GM23248 (cell line): ENCODE measurements around the gene R3HDM4. TPM values are rescaled to one million over a fixed set of nuclear protein-coding genes. Genes with fewer than 3 reads are reported as not detected.

Experiments
- DNase-seq: peaks from one replicate; pipeline ENCODE4 v3.0.0-alpha.2; 2015
- H2AFZ ChIP-seq: fragments of 200-600 bp; sonication (generic); 2 replicates; pipeline ENCODE4 v1.6.1; 2016; ENCODE audit warnings: antibody characterized with exemption
- H3F3A ChIP-seq: fragments of 200-600 bp; sonication (generic); 2 replicates; pipeline ENCODE4 v1.6.1; 2016; ENCODE audit warnings: mild to moderate bottlenecking, antibody characterized with exemption, mixed run types; ENCODE audit not compliant: insufficient read depth
- H3K27ac ChIP-seq: fragments of 200-600 bp; sonication (generic); 2 replicates; pipeline ENCODE4 v1.5.1; 2016; ENCODE audit warnings: mild to moderate bottlenecking
- H3K27me3 ChIP-seq: fragments of 200-600 bp; sonication (generic); replicated peaks from 2 replicates; pipeline ENCODE4 v1.6.1; 2016; ENCODE audit warnings: mild to moderate bottlenecking; ENCODE audit not compliant: insufficient read depth
- H3K36me3 ChIP-seq: fragments of 200-600 bp; sonication (generic); 2 replicates; pipeline ENCODE4 v1.6.1; 2016; ENCODE audit warnings: low read depth, mild to moderate bottlenecking
- H3K4me1 ChIP-seq: fragments of 200-600 bp; sonication (generic); 2 replicates; pipeline ENCODE4 v1.6.1; 2016; ENCODE audit warnings: mild to moderate bottlenecking; ENCODE audit not compliant: insufficient read depth
- H3K4me2 ChIP-seq: fragments of 200-600 bp; sonication (generic); one replicate; pipeline ENCODE4 v1.6.1; 2016; ENCODE audit warnings: mild to moderate bottlenecking; ENCODE audit not compliant: unreplicated experiment
- H3K4me3 ChIP-seq: fragments of 200-600 bp; sonication (generic); 2 replicates; pipeline ENCODE4 v1.5.1; 2016; ENCODE audit warnings: mild to moderate bottlenecking
- H3K79me2 ChIP-seq: fragments of 200-600 bp; sonication (generic); 2 replicates; pipeline ENCODE4 v1.6.1; 2016; ENCODE audit warnings: mild to moderate bottlenecking; ENCODE audit not compliant: insufficient read depth
- H3K9ac ChIP-seq: fragments of 200-600 bp; sonication (generic); 2 replicates; pipeline ENCODE4 v1.6.1; 2016; ENCODE audit warnings: mild to moderate bottlenecking
- H3K9me2 ChIP-seq: fragments of 200-600 bp; sonication (generic); 2 replicates; pipeline ENCODE4 v1.6.1; 2016; ENCODE audit warnings: mixed run types, mild to moderate bottlenecking, moderate library complexity; ENCODE audit not compliant: insufficient read depth
- H3K9me3 ChIP-seq: fragments of 200-600 bp; sonication (generic); one replicate; pipeline ENCODE4 v1.6.1; 2017; ENCODE audit warnings: low read depth
- H4K20me1 ChIP-seq: fragments of 200-600 bp; sonication (generic); 2 replicates; pipeline ENCODE4 v1.6.0; 2016; ENCODE audit not compliant: insufficient read depth
- EZH2 ChIP-seq: fragments of 200-600 bp; sonication (generic); IDR thresholded peaks from 2 replicates; pipeline ENCODE4 v1.6.1; 2018; ENCODE audit warnings: antibody characterized with exemption, mild to moderate bottlenecking; ENCODE audit not compliant: insufficient read depth, poor library complexity, severe bottlenecking
- EZH2phosphoT487 ChIP-seq: fragments of 200-600 bp; sonication (generic); IDR thresholded peaks from 2 replicates; pipeline ENCODE4 v1.6.1; 2018; ENCODE audit warnings: antibody characterized with exemption, moderate library complexity, mild to moderate bottlenecking, low read depth; ENCODE audit not compliant: insufficient read depth
- WGBS, 2 experiments: methylation state at CpG; one replicate each; pipeline ENCODE4 v1.1.6; 2015 to 2017; ENCODE audit warnings: low lambda C conversion rate in 2 of 2, low coverage in 1 of 2; ENCODE audit errors: missing lambda C conversion rate in 2 of 2; 5-methylcytosine and 5-hydroxymethylcytosine counted together
- in situ Hi-C: fragments of 300-500 bp; cut with MboI; formaldehyde crosslinking; loops from 2 replicates; pipeline ENCODE4 v1.15.0; 2020
- polyA plus RNA-seq: library from polyadenylated mRNA; unstranded; fragments of >200 nt; fragmentation: Nextera tagmentation; extraction: Ambion mirVana; gene quantifications from 2 replicates; pipeline ENCODE4 v1.2.1, GENCODE V29; 2016
- total RNA-seq: library from RNA; depleted of rRNA; stranded (reverse); fragments of >200 nt; shearing (Covaris generic); gene quantifications from 2 replicates; pipeline ENCODE4 v1.2.3, GENCODE V29; 2014

Gene R3HDM4
- total and polyA plus RNA-seq, 2 experiments from 2014 or later: 50.9 to 52.7 TPM

DNA sequence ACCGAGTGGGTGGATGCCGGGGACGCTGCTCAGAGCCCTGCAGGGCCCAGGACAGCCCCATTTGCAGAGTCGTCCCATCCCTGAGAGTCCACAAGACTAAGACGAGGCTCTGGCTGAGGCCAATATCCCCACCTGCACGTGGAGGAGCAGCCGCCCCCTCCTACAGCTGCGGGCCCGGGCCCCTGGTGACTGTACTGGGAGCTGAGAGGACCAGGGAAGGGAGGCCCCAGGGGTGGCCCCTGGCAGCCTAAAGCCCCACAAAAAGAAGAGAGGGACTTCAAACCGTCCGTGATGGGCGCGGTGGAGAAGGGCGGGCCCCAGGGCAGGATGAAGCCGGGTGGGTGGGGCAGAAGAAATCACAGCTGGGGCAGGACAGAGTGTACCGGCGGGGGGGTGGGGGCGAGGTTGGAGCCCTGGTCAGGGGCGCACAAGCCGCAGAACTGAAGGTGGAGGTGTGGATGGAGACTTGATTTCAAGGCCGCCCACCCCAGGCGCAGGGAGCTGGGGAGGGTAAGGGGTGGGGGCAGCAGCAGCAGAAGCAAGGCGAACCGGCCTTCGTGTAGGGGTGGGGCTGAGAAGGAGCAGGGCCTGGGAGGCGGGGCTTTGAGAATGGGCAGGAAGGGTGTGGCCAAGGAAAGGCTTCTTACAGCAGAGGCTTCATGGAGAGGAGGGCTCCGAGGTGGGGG is 40.6 kb downstream of the R3HDM4 start:
- Histone ChIP-seq H3K4me3 (no peak overlapping the region), H3K27ac (no peak overlapping the region), H3K9me2 (no peaks in the 10 kb centered on the region), H3K36me3 (no peaks in the 10 kb centered on the region), H2AFZ (no peak overlapping the region), H3K79me2 (no peaks in the 10 kb centered on the region), H3F3A (peaks cover 6% of the 10 kb centered on the region; the same call in 1 of the 2 replicates), H3K27me3 (no peaks in the 10 kb centered on the region), H3K9me3 (no peaks in the 10 kb centered on the region), H3K9ac (no peak overlapping the region), H3K4me2 (no peak overlapping the region), H4K20me1 (no peaks in the 10 kb centered on the region), H3K4me1 (peaks cover 14% of the 10 kb centered on the region)
- 71 to 72% methylated on average over 9 to 26 of the region's 27 CpGs for WGBS, 2 experiments
- TF ChIP-seq EZH2: no peak
- no peak for TF ChIP-seq EZH2phosphoT487
- in situ Hi-C loops: no loop called here
- DNase-seq: peak; percentile 72

DNA sequence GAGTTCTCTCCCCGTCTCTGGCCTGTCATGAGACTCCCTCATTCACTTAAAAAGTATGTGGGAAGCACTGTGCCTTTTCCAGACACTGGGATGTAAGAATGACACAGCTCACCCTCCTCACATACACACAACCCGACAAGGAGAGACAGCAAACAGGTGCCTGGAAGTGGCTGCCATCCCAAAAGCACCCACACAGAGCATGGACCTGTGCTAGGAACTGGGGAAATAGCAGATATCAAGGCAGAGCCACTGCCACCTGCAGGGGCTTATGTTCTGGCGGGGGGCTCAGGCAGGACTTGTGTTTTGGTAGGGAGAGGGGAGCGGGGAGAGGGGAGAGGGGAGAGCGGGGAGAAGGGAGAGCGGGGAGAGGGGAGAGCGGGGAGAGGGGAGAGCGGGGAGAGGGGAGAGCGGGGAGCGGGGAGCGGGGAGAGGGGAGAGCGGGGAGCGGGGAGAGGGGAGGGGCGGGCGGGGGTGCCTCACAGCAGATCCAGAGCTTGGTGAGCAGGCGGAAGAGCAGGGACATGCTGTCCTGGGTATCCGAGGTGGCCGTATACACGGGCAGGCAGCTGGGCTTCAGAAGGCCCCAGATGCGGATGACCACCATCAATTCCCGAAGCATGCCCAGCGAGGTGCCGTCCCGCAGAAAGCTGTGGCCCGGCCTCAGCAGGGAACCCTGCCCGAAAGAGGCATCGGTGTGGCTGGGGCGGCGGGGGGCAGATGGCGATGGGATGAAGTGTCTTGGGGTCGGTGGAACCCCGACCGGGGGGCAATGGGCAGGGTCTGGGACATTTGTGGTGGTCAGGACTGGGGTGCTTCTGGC is 41.4 kb downstream of the R3HDM4 start:
- H3K27me3 ChIP-seq: no peaks in the 10 kb centered on the region
- H3K79me2 ChIP-seq: no peaks in the 10 kb centered on the region
- peaks cover 6% of the 10 kb centered on the region; the same call in 1 of the 2 replicates for H3F3A ChIP-seq
- H3K4me1 ChIP-seq: peaks cover 14% of the 10 kb centered on the region
- DNase-seq: no peak
- H4K20me1 ChIP-seq: no peaks in the 10 kb centered on the region
- in situ Hi-C loops: no loop called here
- H3K4me3 ChIP-seq: no peak overlapping the region
- no peaks in the 10 kb centered on the region for H3K9me3 ChIP-seq
- TF ChIP-seq EZH2: no peak
- no peak for TF ChIP-seq EZH2phosphoT487
- no peaks in the 10 kb centered on the region for H3K36me3 ChIP-seq
- 86 to 89% methylated on average over 23 to 33 of the region's 33 CpGs for WGBS, 2 experiments
- no peak overlapping the region for H3K4me2 ChIP-seq
- no peaks in the 10 kb centered on the region for H3K9me2 ChIP-seq
- no peak overlapping the region for H2AFZ ChIP-seq
- no peak overlapping the region for H3K9ac ChIP-seq
- H3K27ac ChIP-seq: no peak overlapping the region

DNA sequence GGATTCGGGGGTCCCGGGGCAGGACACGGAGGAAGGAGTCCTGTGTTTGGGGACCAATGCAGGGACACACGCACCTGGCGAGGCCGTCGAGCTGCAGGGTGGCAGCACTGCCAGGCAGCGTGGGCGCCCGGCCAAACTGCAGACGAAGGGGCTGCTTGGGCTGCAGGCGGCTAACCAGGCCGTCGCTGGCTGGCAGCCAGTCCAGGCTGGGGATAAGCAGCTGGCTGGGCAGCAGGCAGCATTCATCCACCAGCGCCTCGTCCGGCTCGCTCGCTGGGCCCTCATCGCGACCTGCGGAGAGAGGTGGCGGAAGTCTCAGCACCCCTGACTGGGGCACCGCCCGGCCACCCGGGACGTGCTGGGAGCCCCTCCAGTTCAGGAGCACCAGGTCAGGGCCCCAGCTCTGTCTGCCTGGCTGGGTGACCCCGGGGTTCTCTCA is 42.0 kb downstream of the R3HDM4 start:
- no peaks in the 10 kb centered on the region for H3K9me2 ChIP-seq
- H2AFZ ChIP-seq: no peak overlapping the region
- H3K27ac ChIP-seq: no peak overlapping the region
- no peak overlapping the region for H3K9ac ChIP-seq
- H3K27me3 ChIP-seq: no peaks in the 10 kb centered on the region
- no peak overlapping the region for H3K4me3 ChIP-seq
- no peaks in the 10 kb centered on the region for H3K79me2 ChIP-seq
- H3K36me3 ChIP-seq: no peaks in the 10 kb centered on the region
- TF ChIP-seq EZH2: no peak
- TF ChIP-seq EZH2phosphoT487: no peak
- H3K4me1 ChIP-seq: peaks cover 14% of the 10 kb centered on the region
- H3K9me3 ChIP-seq: no peaks in the 10 kb centered on the region
- 83% methylated on average over 9 to 28 of the region's 28 CpGs for WGBS, 2 experiments
- H3F3A ChIP-seq: peaks cover 6% of the 10 kb centered on the region; the same call in 1 of the 2 replicates
- no peaks in the 10 kb centered on the region for H4K20me1 ChIP-seq
- H3K4me2 ChIP-seq: no peak overlapping the region
- in situ Hi-C loops: no loop called here
- no peak for DNase-seq

DNA sequence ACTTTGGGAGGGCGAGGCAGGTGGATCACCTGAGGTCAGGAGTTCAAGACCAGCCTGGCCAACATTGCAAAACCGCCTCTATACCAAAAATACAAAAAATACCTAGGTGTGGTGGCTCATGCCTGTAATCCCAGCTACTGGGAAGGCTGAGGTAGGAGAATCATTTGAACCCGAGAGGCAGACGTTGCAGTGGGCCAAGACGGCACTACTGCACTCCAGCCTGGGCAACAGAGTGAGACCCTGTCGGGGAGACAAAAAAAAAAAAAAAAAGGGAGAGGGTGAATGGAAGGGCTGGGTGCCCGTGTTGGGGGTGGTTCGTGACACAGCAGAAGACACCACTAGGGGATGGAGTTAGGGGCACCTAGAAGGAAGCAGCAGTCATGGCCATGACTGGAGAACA is 42.7 kb downstream of the R3HDM4 start:
- no peak overlapping the region for H3K4me3 ChIP-seq
- no peak for DNase-seq
- H3K36me3 ChIP-seq: no peaks in the 10 kb centered on the region
- H3K4me2 ChIP-seq: no peak overlapping the region
- in situ Hi-C loops: no loop called here
- WGBS, 2 experiments: 83 to 89% methylated on average over 7 to 8 of the region's 8 CpGs
- no peaks in the 10 kb centered on the region for H3K9me2 ChIP-seq
- no peaks in the 10 kb centered on the region for H3K27me3 ChIP-seq
- H3K4me1 ChIP-seq: peaks cover 14% of the 10 kb centered on the region
- H3K9me3 ChIP-seq: no peaks in the 10 kb centered on the region
- H3K79me2 ChIP-seq: no peaks in the 10 kb centered on the region
- H3K27ac ChIP-seq: peak overlapping the region; percentile 78; the same call in 1 of the 2 replicates
- peaks cover 6% of the 10 kb centered on the region; the same call in 1 of the 2 replicates for H3F3A ChIP-seq
- no peak for TF ChIP-seq EZH2phosphoT487
- TF ChIP-seq EZH2: no peak
- no peaks in the 10 kb centered on the region for H4K20me1 ChIP-seq
- H3K9ac ChIP-seq: no peak overlapping the region
- no peak overlapping the region for H2AFZ ChIP-seq
